Stimulated activated CD4-positive, alpha-beta T cell treated with anti-CD3 and anti-CD28 coated beads, Interleukin-15, amount 100 ng/mL, for 48 hours (primary cell): ENCODE measurements around the gene OR2C1.
A peak's percentile ranks its signal among the peaks of the same experiment; 100 is the strongest.

ENCODE experiments used
- DNase-seq, 2 donors: peaks; one replicate each; pipeline ENCODE4 v3.0.0-alpha.2; 2020; ENCODE audit warnings: low read depth in 2 of 2

OR2C1 gene

DNA sequence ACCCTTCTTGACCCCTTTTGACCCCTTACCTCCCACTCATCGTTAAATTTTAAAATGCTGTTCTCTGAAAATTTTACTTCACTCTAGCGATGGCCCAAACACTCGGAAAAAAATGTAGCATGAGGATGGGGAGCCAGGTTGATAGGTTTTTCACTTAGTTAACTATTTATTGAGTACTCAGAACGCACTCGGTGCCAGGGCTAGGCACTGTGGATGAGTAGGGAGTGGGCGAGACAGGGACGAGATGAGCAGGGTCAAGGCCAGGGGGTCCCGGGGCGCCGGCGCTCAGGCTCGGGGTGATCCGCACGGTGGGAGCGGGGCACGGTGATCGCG lies 44.7 kb downstream of the OR2C1 start:
- DNase-seq: no peak

DNA sequence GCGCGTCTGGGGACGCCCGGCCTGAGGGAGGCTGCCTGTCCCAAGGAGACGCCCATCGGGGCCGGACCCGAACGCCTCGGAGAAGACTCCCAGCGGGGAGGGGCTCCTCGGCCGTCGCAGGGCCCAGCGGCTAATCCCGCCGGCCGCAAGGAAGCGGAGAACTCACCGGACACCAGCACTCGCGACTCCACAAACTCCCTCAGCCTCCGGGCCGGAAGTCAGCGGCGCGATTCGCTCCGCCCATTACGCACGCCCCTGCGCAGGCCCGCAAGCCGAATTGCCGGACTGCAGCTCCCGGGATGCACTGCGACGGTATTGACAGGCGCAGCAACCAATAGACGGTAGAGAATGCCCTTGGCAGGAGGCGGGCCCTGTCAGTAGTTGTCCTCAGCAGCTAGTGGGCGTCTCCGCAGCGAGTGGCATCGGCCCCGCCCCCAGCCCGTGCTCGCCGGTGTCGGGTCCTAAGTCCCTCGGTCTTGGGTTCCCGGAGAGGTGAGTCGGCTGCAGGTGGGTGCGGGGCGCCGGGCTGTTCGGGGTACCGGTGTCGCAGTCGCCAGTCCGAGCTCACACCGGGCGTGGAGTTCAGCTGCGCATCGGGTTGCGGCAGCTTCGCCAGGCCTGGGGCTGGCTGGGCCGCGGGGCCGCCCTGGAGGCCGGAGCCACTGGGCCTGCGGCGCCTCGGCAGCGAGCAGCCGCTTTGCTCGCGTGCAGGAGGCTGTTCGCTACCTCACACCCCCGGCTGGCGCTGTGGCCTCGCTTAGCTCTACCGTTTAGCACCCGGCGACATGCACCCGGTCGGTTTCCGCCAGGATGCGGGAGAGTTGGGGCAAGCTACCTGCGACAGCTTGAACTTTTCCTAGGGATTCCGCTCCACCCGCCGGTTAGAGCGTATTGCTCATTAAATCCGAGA lies 45.3 kb downstream of the OR2C1 start, which contains the start of the genes ZNF174 and ZSCAN32:
ZNF174 (plus strand) TSS at position 437 of the 910 bp plus-strand sequence. CDS start 790 bp downstream, outside the sequence.
ZSCAN32 (minus strand) TSS at position 226 of the 910 bp plus-strand sequence. CDS start 3,447 bp downstream, outside the sequence.
- DNase-seq: peak; percentile 97 to 99

DNA sequence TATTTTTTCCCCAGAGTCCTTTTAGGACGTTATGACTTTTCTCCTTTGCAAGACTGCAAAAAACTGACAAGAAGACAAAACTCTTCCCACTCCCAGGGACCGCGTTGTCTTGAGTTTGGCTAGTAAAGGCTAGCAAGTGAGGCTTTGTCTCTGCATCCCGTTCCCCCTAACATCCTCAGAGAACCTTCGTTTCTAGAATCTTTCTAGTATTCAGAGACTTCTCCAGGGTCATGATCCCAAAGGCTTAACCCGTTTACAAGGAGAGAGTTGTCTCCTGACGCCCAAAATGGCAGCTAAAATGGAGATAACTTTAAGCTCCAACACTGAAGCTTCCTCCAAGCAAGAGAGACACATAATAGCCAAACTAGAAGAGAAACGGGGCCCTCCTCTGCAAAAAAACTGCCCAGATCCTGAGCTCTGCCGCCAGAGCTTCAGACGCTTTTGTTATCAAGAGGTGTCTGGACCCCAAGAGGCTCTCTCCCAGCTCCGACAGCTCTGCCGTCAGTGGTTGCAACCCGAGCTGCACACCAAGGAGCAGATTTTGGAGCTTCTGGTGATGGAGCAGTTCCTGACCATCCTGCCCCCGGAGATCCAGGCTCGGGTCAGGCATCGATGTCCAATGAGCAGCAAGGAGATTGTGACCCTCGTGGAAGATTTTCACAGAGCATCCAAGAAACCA lies 46.2 kb downstream of the OR2C1 start:
- DNase-seq: no peak
